Activated CD4-positive, alpha-beta T cell treated with anti-CD3 and anti-CD28 coated beads, Interleukin-2, Interleukin-6, amounts not matched to agents 100 ng/mL and 50 ng/mL, durations not matched to agents 16 hours and 8 hours (primary cell): ENCODE data around the gene C11orf91.
"Not testable (repeated sequence)": the region's sequence is repeated elsewhere in the genome, so short reads cannot be mapped to it uniquely, and the experiment has no call there.

Source experiments
- DNase-seq: peaks from one replicate; pipeline ENCODE4 v3.0.0-alpha.2; 2020

Gene C11orf91

GRCh38 chr11:33695051-33695566 is 5.5 kb downstream of the C11orf91 start:
- DNase-seq = no peak

- DNase-seq = no peak
Observed at GRCh38 chr11:33694346-33695050, 6.1 kb downstream of the C11orf91 start.

- no peak for DNase-seq
Observed at GRCh38 chr11:33692541-33692940, 8.1 kb downstream of the C11orf91 start.

GRCh38 chr11:33692013-33692504 is 8.6 kb downstream of the C11orf91 start:
- DNase-seq = no peak

GRCh38 chr11:33691066-33691864 is 9.4 kb downstream of the C11orf91 start:
- no peak for DNase-seq

GRCh38 chr11:33690290-33691065 is 10.1 kb downstream of the C11orf91 start:
- DNase-seq = peak; percentile 22

GRCh38 chr11:33689501-33689900 is 11.1 kb downstream of the C11orf91 start:
- no peak for DNase-seq

- DNase-seq = no peak
Observed at GRCh38 chr11:33689085-33689484, 11.5 kb downstream of the C11orf91 start.

- peak; percentile 33 for DNase-seq
Observed at GRCh38 chr11:33687733-33688479, 12.7 kb downstream of the C11orf91 start.

- DNase-seq = no peak
Observed at GRCh38 chr11:33685082-33685481, 15.5 kb downstream of the C11orf91 start.

- DNase-seq = no peak
Observed at GRCh38 chr11:33684003-33684706, 16.5 kb downstream of the C11orf91 start.

GRCh38 chr11:33682446-33682845 is 18.2 kb downstream of the C11orf91 start:
- no peak for DNase-seq

GRCh38 chr11:33682019-33682418 is 18.6 kb downstream of the C11orf91 start:
- DNase-seq = no peak

- DNase-seq = not testable (repeated sequence)
Observed at GRCh38 chr11:33678616-33679015, 22.0 kb downstream of the C11orf91 start.

GRCh38 chr11:33674035-33674814 is 26.4 kb downstream of the C11orf91 start:
- DNase-seq = no peak

GRCh38 chr11:33672273-33672672 is 28.4 kb downstream of the C11orf91 start:
- DNase-seq = no peak

GRCh38 chr11:33670250-33671011 is 30.2 kb downstream of the C11orf91 start:
- peak; percentile 14 for DNase-seq

- no peak for DNase-seq
Observed at GRCh38 chr11:33669598-33670249, 30.9 kb downstream of the C11orf91 start.

- no peak for DNase-seq
Observed at GRCh38 chr11:33668951-33669596, 31.6 kb downstream of the C11orf91 start.
